Kidney (tissue), 14 donors: ENCODE results near the gene FOXRED2. TPM values are rescaled to one million over a fixed set of nuclear protein-coding genes. Genes with fewer than 3 reads are reported as not detected.

Source experiments
- DNase-seq, 5 donors: peaks; one replicate each; pipeline ENCODE4 v3.0.0-alpha.2; 2013 to 2020
- FAIRE-seq: peaks from 2 replicates; lab custom pipeline; 2012; peaks lifted over from hg19 to GRCh38; lab: Jason Lieb, UNC
- H3K27ac ChIP-seq, 2 donors: one replicate each; pipeline ENCODE4 v1.7.0; 2013; ENCODE audit warnings: low read depth in 2 of 2, low read length in 2 of 2, inconsistent platforms in 1 of 2
- H3K27me3 ChIP-seq: one replicate; pipeline ENCODE4 v1.7.1; 2013; ENCODE audit warnings: low read length, inconsistent platforms; ENCODE audit not compliant: control insufficient read depth, insufficient read depth
- H3K36me3 ChIP-seq, 3 donors: one replicate each; pipeline versions ENCODE4 v1.7.0 to v1.7.1; 2013; ENCODE audit warnings: low read length in 3 of 3, control low read depth in 1 of 3, inconsistent platforms in 1 of 3; ENCODE audit not compliant: insufficient read depth in 3 of 3, control insufficient read depth in 2 of 3
- H3K4me1 ChIP-seq, 3 donors: one replicate each; pipeline versions ENCODE4 v1.7.0 to v1.7.1; 2013; ENCODE audit warnings: low read length in 3 of 3, inconsistent platforms in 1 of 3, low read depth in 1 of 3; ENCODE audit not compliant: control insufficient read depth in 2 of 3, insufficient read depth in 2 of 3
- H3K4me3 ChIP-seq, 3 donors: one replicate each; pipeline versions ENCODE4 v1.7.0 to v1.8.1; 2013; ENCODE audit warnings: low read length in 3 of 3, control low read depth in 1 of 3, inconsistent platforms in 1 of 3
- H3K9ac ChIP-seq, 3 donors: one replicate each; pipeline versions ENCODE4 v1.7.0 to v1.7.1; 2013; ENCODE audit warnings: low read length in 3 of 3, control low read depth in 1 of 3, inconsistent platforms in 1 of 3
- H3K9me3 ChIP-seq, 3 donors: one replicate each; pipeline versions ENCODE4 v1.7.0 to v1.7.1; 2013; ENCODE audit warnings: low read length in 3 of 3, control low read depth in 1 of 3, inconsistent platforms in 1 of 3; ENCODE audit not compliant: control insufficient read depth in 2 of 3, insufficient read depth in 1 of 3
- CTCF ChIP-seq: IDR thresholded peaks from 3 replicates; pipeline ENCODE4 v1.5.1; 2012; ENCODE audit warnings: mild to moderate bottlenecking, moderate library complexity, borderline replicate concordance; ENCODE audit not compliant: insufficient read depth; ENCODE audit errors: extremely low read depth
- intact Hi-C: fragments of 100-400 bp; cut with DNase I; formaldehyde crosslinking; loops from one replicate; pipeline ENCODE4 v1.11.1; 2022
- polyA plus RNA-seq: library from polyadenylated mRNA; stranded (reverse); fragments of 350-450 nt; fragmentation: Illumina TruSeq; extraction: RNeasy Lipid Tissue Mini Kit (QIAGEN cat#74804); gene quantifications from one replicate; pipeline ENCODE4 v1.2.3, GENCODE V29; 2014; ENCODE audit warnings: low read depth, low replicate concordance; ENCODE audit not compliant: insufficient read depth
- total RNA-seq: library from RNA; stranded (reverse); fragmentation: NEBNext Ultra II Directional; extraction: Animal tissue kit (Norgen Biotek cat#: 25700); gene quantifications from one replicate; pipeline ENCODE4 v1.2.1, GENCODE V29; 2021
- donor health status: control.
- donor health status: control.
- donor health status: control.
- donor health status: control.
- donor health status: control.
- donor health status: DM: yes; HTN: yes; CAD: no.
- donor health status: Normal renal cell carcinoma (clear cell type).

FOXRED2 gene
- total and polyA plus RNA-seq, 2 donors from 2014 or later, result 6.5 to 8.5 TPM

GRCh38 chr22:36467946-36468345, 38.9 kb downstream of the FOXRED2 start:
- H3K27me3 ChIP-seq, result no peaks in the 10 kb centered on the region
- FAIRE-seq, result no peak
- H3K36me3 ChIP-seq, result peaks cover 0 to 13% (median 13%) of the 10 kb centered on the region in 3 donors
- intact Hi-C loops, result no loop called here
- no peak for DNase-seq
- TF ChIP-seq CTCF, result no peak
- H3K27ac ChIP-seq, result peak overlapping the region in 1 of 2 donors; percentile 43
- no peak overlapping the region for H3K4me3 ChIP-seq
- no peaks in the 10 kb centered on the region for H3K9me3 ChIP-seq
- H3K9ac ChIP-seq, result no peak overlapping the region
- H3K4me1 ChIP-seq, result peaks cover 0 to 20% (median 4%) of the 10 kb centered on the region in 3 donors

GRCh38 chr22:36467042-36467810, 39.6 kb downstream of the FOXRED2 start:
- TF ChIP-seq CTCF, result no peak
- H3K36me3 ChIP-seq, result peaks cover 0 to 13% (median 11%) of the 10 kb centered on the region in 3 donors
- H3K27ac ChIP-seq, result peak overlapping the region in 1 of 2 donors; percentile 43
- intact Hi-C loops, result no loop called here
- FAIRE-seq (no peak), DNase-seq (no peak)
- no peaks in the 10 kb centered on the region for H3K27me3 ChIP-seq
- no peak overlapping the region for H3K9ac ChIP-seq
- peaks cover 0 to 23% (median 7%) of the 10 kb centered on the region in 3 donors for H3K4me1 ChIP-seq
- H3K9me3 ChIP-seq, result no peaks in the 10 kb centered on the region
- H3K4me3 ChIP-seq, result no peak overlapping the region

DNA sequence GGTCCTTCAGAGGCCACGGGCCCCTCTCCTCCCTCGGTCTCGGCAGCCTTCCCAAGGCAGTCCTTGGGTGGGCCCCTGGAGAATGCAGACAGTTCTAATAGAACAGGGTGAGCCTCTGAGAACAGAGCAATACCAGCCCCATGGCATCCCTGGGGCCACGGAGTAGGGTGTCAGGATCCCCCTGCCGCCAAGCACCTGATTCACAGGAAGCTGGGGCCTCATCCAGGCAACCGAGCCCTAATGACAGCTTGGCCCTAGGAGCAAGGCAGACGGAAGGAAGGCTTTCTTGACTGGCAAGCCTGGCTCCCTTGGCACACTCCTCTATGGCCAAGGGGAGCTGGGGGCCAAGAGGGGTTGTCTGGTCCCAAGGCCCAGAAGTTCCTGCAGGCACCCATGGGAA, 40.6 kb downstream of the FOXRED2 start:
- H3K9ac ChIP-seq, result no peak overlapping the region
- no peaks in the 10 kb centered on the region for H3K9me3 ChIP-seq
- no peak for TF ChIP-seq CTCF
- no peak for FAIRE-seq
- no peak overlapping the region for H3K27ac ChIP-seq
- no peaks in the 10 kb centered on the region for H3K27me3 ChIP-seq
- H3K4me1 ChIP-seq, result peaks cover 0 to 29% (median 15%) of the 10 kb centered on the region in 3 donors
- peaks cover 0 to 11% (median 6%) of the 10 kb centered on the region in 3 donors for H3K36me3 ChIP-seq
- H3K4me3 ChIP-seq, result no peak overlapping the region
- intact Hi-C loops, result no loop called here
- DNase-seq, result no peak
